OCI-M2 (cell line): ENCODE data around the gene SLAMF9.

ENCODE experiments used
- DNase-seq: peaks from one replicate; lab custom pipeline; 2025; ENCODE audit not compliant: unreplicated experiment; lab: John Stamatoyannopoulos, UW

SLAMF9 gene

GRCh38 chr1:159953536-159954515 is at the start of gene SLAMF9:
Gene SLAMF9 (minus strand): TSS chr1:159954237. CDS start chr1:159954137, 100 bp downstream.
- no peak for DNase-seq

DNA sequence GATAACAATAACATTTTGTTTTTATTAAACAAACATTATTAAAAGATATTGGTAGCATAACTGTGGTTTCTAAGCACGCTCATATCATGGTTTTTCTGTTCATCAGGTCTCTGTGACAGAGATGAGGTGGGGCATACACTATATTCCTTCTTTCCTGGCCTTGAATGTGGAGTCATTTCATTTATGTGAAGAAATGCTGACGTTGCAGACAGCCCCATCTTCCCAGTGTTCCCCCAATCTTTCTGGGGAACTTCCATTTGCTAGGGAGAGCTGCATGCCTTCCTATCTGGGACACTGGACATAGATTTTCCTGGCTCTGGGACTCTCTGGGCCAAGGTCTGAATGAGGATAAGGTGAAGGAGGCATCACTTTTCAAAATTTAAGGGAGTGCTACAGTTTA is 47.4 kb upstream of the SLAMF9 start:
- no peak for DNase-seq

GRCh38 chr1:159999204-159999603 is 45.2 kb upstream of the SLAMF9 start:
- no peak for DNase-seq

GRCh38 chr1:159996653-159997052 is 42.6 kb upstream of the SLAMF9 start:
- DNase-seq: no peak

GRCh38 chr1:159994896-159995295 is 40.9 kb upstream of the SLAMF9 start:
- no peak for DNase-seq

GRCh38 chr1:159993911-159994310 is 39.9 kb upstream of the SLAMF9 start:
- no peak for DNase-seq

GRCh38 chr1:159992161-159992560 is 38.1 kb upstream of the SLAMF9 start:
- no peak for DNase-seq

GRCh38 chr1:159991513-159991912 is 37.5 kb upstream of the SLAMF9 start:
- DNase-seq: no peak

DNA sequence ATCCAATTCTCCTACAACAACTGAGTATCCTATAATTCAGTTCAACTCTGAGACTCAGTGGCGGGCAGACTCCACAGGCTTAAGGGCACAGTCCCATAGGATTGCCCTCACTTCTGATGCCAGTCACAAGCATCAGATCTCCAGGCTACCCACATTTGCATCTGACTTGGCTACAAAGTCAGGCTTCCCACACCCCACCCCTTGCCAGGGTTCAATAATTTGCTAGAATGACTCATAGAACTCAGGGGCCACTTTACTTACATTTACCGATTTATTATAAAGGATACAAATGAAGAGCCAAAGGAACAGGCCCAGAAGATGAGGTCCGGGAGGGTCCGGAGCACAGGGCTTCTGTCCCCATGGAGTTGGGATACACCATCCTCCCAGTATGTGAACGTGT is 36.0 kb upstream of the SLAMF9 start:
- no peak for DNase-seq

DNA sequence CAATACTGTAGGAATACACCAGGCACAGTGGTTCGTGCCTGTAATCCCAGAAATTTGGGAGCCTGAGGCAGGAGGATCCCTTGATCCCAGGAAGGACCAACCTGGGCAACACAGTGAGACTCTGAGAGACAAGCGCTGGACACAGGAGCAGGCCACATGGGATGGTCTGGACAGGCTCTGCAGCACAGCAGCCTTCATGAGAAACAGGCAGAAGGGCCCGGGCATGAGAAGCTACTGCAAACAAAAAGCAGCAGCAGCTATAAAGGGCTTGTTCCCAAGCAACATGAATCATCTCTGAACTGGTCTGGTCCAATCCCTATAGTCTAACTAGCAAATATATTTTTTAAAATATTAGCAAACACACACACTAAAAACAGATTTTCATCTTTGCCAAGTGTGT is 35.5 kb upstream of the SLAMF9 start:
- DNase-seq: no peak

DNA sequence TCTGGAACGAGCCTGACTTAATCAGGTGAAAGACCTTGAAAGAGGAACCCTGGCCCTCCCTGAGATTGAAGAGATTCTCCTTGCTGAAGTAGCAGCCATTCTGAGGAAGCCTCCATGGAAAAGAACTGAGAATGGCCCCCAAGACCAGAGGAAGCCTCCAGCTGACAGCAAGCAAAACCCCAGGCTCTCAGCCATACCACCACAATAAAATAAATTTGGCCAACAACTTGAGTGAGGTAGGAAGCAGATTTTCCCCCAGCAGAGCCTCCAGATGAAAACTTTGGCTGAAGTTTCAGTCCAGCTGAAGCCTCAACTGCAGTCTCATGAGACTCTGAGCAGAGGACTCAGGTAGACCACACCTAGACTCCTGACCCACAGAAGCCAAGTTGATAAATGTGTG is 34.0 kb upstream of the SLAMF9 start:
- DNase-seq: no peak

DNA sequence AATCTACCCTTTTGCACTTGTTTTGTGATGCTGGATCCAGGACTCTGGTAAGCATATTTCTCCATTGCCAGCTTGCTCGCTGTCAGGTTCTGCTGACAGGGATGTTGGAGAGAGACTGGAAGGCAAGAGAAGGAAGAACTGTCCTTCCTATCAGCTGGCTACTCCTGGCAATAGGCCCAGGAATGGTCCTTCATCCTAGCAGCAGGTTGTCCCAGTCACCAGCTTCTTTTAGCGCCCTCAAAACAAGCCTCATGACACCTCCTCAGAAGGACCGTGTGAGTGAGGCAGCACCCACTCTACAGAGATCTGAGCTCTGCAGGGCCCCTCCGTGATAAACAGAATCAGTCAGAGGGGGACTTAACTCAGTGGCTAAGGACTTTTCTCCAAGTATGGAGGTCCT is 33.1 kb upstream of the SLAMF9 start:
- no peak for DNase-seq

GRCh38 chr1:159986531-159986930 is 32.5 kb upstream of the SLAMF9 start:
- no peak for DNase-seq

DNA sequence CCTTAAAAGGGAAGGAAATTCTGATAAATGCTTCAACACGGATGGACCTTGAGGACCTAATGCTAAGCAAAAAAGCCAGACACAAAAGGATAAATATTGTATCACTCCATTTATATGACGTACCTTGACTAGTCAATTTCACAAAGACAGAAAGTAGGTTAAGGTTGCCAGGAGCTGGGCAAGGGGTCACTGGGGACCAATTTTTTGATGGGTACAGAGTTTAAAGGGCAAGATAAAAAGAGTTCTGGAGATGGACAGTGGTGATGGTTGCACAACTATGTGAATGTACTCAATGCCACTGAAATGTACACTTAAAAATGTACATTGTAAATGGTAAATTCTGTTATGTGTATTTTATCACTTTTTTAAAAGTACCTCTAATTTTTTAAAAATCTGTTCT is 32.1 kb upstream of the SLAMF9 start:
- DNase-seq: no peak

GRCh38 chr1:159985473-159985872 is 31.4 kb upstream of the SLAMF9 start:
- DNase-seq: no peak

DNA sequence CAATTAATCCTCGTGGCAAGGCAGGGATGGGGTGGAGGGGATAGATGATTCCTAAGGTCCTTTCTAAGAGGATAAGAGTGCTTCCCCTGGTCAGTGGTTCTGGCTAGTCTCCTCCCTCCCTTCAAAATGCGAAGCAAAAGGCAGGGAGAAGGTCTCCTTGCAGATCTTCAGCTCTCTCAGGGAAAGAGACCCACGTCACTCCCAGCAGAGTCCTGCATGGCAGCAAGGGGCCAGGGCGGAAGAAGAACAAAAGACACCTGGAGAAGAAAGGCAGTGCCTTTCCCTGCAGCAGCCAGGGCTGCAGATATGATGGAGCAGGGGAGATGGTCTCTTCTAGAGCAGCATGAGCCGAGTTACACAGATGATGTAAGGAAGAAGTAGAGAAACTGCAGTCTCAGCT is 29.6 kb upstream of the SLAMF9 start:
- DNase-seq: no peak

DNA sequence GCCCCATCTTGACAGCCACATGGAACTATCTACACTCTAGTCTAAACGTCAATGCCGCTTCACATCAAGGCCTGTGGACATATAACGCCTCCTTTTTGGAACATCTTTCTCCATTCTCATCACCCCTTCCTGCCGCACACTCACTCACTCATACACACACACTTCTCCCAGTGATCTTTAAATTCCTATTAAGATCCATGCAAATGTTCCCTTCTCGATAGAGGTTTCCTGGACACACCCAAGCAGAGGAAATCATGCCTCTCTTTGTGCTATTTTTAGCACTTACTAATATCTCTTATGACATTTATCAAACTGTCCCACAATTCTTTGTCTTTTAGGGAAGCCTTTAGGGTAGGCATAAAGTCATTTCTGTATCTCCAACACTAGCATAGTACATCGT is 28.2 kb upstream of the SLAMF9 start:
- DNase-seq: no peak

DNA sequence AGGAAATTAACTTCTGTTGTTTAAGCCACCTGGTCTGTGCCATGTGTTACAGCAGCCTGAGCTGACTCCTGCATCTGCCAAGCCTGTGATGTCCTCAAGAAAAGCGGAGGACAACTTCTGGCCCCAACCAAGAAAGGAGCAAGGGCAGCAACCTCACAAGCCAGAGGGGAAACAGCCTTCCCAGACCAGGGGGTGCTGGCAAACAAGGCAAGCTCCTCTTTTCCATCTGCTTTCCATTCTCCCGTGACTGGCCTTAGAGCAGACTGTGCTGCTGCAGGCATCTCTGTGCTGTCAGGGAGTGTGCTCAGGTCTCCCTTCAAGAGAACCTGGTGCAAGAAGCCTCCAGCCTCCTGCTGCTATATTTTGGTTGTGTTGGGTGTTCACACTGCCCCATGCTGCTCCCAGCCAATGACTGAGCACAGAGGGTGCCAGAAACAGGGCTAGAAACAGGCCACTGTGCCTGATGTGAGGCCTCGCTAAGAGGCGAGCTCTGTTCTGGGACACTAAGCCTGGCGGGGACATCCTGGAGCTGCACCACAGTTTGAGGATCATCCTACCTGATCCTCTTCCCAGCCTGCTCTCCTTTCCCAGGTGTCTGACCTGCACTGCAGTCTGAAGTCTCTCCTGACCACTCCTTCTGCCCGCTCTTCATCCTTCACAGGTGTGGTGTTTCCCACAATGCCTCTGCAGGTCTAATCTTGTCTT is 27.5 kb upstream of the SLAMF9 start:
- no peak for DNase-seq

DNA sequence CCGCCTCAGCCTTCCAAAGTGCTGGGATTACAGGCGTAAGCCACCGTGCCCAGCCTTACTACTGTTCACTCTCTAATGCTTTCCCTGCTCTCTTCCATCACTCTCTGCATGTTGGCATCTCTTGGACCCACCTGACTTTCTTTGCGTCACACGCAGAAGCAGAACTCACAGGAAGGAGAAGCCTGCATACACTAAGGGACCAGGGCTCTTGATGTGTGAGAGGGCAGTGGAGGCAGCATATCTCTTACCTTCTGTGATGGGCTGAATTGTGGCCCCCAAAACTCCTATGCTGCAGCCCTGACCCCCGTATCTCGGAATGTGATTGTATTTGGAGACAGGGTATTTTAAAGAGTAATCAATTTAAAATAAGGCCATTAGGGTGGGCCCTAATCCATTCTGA is 26.7 kb upstream of the SLAMF9 start:
- DNase-seq: no peak

GRCh38 chr1:159980076-159980475 is 26.0 kb upstream of the SLAMF9 start:
- no peak for DNase-seq

GRCh38 chr1:159979257-159979656 is 25.2 kb upstream of the SLAMF9 start:
- no peak for DNase-seq

DNA sequence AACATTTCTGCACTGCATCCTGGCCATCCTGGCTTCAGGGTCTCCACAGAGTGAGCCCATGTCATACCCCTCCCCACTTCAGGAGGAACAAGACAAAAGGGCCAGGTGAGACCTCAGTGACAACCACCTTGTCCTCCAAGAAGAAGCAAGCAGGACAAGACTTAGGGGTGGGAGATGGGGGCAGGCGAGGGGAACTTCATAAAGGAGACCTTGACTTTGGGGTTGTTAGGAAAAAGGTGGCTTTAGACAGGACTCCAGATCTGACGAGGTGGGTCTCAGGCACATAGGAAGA is 24.0 kb upstream of the SLAMF9 start:
- DNase-seq: no peak
